BJ (cell line): ENCODE measurements around the gene YRDC. TPM values are rescaled to one million over a fixed set of nuclear protein-coding genes. Genes with fewer than 3 reads are reported as not detected.
"Not testable (repeated sequence)": the region's sequence is repeated elsewhere in the genome, so short reads cannot be mapped to it uniquely, and the experiment has no call there.

Experiments
- CTCF ChIA-PET: fragments of 350-600 bp; formaldehyde crosslinking; extraction: SDS; loops from one replicate; lab custom pipeline; 2021; ENCODE audit warnings: antibody characterized with exemption, inconsistent platforms; lab: Yijun Ruan, JAX
- POLR2A ChIA-PET: fragments of 300-600 bp; sonication (Branson Sonifier 250); formaldehyde crosslinking; extraction: SDS; loops from one replicate; lab custom pipeline; 2021; ENCODE audit warnings: antibody characterized with exemption; lab: Charles Lee
- DNase-seq: peaks from one replicate; pipeline ENCODE4 v3.0.0-alpha.2; 2011; ENCODE audit warnings: low read depth
- H3K27me3 ChIP-seq: 2 replicates; pipeline ENCODE4 v1.6.0; 2011; ENCODE audit warnings: low read length; ENCODE audit not compliant: control insufficient read depth, insufficient read depth
- H3K36me3 ChIP-seq: 2 replicates; pipeline ENCODE4 v1.5.1; 2011; ENCODE audit warnings: low read length; ENCODE audit not compliant: control insufficient read depth, insufficient read depth
- H3K4me3 ChIP-seq: 2 replicates; pipeline ENCODE4 v1.5.1; 2011; ENCODE audit warnings: low read depth, mild to moderate bottlenecking, control low read depth, low read length
- CTCF ChIP-seq: IDR thresholded peaks from 2 replicates; pipeline ENCODE4 v1.5.1; 2011; ENCODE audit warnings: low read depth, mild to moderate bottlenecking, control low read depth, inconsistent platforms, low read length, moderate library complexity; ENCODE audit not compliant: insufficient read depth
- polyA plus RNA-seq: library from polyadenylated mRNA; depleted of rRNA; stranded (reverse); fragments of >200 nt; gene quantifications from 2 replicates; pipeline ENCODE4 v1.2.3, GENCODE V29; 2011

The YRDC gene
- polyA plus RNA-seq, 1 experiment, result 19.8 TPM

- ChIA-PET CTCF (no interaction called here), POLR2A (no interaction called here)
- H3K4me3 ChIP-seq, result peak within 1 kb of the TSS; percentile 50
- TF ChIP-seq CTCF, result no peak
- peaks cover 12% of the 10 kb centered on the region for H3K27me3 ChIP-seq
- DNase-seq, result no peak
- H3K36me3 ChIP-seq, result no peaks in the 10 kb centered on the region
Measured at GRCh38 chr1:37793773-37794371, 14.1 kb downstream of the YRDC start, which contains the start of gene MANEAL. Gene MANEAL (plus strand): TSS chr1:37793847. CDS start chr1:37794183, 336 bp downstream.

GRCh38 chr1:37792943-37793686 lies 14.9 kb downstream of the YRDC start:
- POLR2A ChIA-PET, result no interaction called here

GRCh38 chr1:37782491-37782890 lies 25.5 kb downstream of the YRDC start:
- Histone ChIP-seq H3K4me3 (no peak overlapping the region), H3K27me3 (peaks cover 3% of the 10 kb centered on the region), H3K36me3 (no peaks in the 10 kb centered on the region)
- no peak for DNase-seq
- CTCF ChIA-PET, result no interaction called here
- POLR2A ChIA-PET, result no interaction called here
- TF ChIP-seq CTCF, result no peak

More at GRCh38 chr1:37792943-37793686, 14.9 kb downstream of the YRDC start:
- TF ChIP-seq CTCF, result no peak
- DNase-seq, result no peak
- Histone ChIP-seq H3K27me3 (peaks cover 12% of the 10 kb centered on the region), H3K4me3 (peak overlapping the region; percentile 50), H3K36me3 (no peaks in the 10 kb centered on the region)
- CTCF ChIA-PET, result no interaction called here

- DNase-seq, result no peak
- Histone ChIP-seq H3K36me3 (no peaks in the 10 kb centered on the region), H3K27me3 (peaks cover 4% of the 10 kb centered on the region), H3K4me3 (no peak overlapping the region)
- TF ChIP-seq CTCF, result no peak
- POLR2A ChIA-PET, result no interaction called here
- CTCF ChIA-PET, result interaction anchor here (0.6 kb wide), 1 partner anchor 12 kb away, joined by 3 read pairs; no protein-coding TSS in a partner anchor
Measured at GRCh38 chr1:37778654-37779053, 29.4 kb downstream of the YRDC start.

GRCh38 chr1:37776946-37777516 lies 31.0 kb downstream of the YRDC start:
- no peak for TF ChIP-seq CTCF
- ChIA-PET POLR2A (no interaction called here), CTCF (no interaction called here)
- no peaks in the 10 kb centered on the region for H3K36me3 ChIP-seq
- DNase-seq, result no peak
- H3K4me3 ChIP-seq, result no peak overlapping the region
- peaks cover 4% of the 10 kb centered on the region for H3K27me3 ChIP-seq

GRCh38 chr1:37771440-37771839 lies 36.6 kb downstream of the YRDC start:
- H3K36me3 ChIP-seq, H3K27me3 ChIP-seq, H3K4me3 ChIP-seq, DNase-seq, POLR2A ChIA-PET, CTCF ChIA-PET: not testable (repeated sequence)
